Duodenal mucosa (tissue), 2 donors: ENCODE results near the gene FANK1.
"Not testable (repeated sequence)": the region's sequence is repeated elsewhere in the genome, so short reads cannot be mapped to it uniquely, and the experiment has no call there.

Experiments
- H3K27ac ChIP-seq: one replicate; pipeline ENCODE4 v1.7.0; 2013; ENCODE audit warnings: low read depth, low read length
- H3K27me3 ChIP-seq, 2 donors: one replicate each; pipeline ENCODE4 v1.7.0; 2013; ENCODE audit warnings: low read length in 2 of 2, control low read depth in 1 of 2; ENCODE audit not compliant: insufficient read depth in 2 of 2, control insufficient read depth in 1 of 2
- H3K36me3 ChIP-seq, 2 donors: one replicate each; pipeline ENCODE4 v1.7.0; 2013; ENCODE audit warnings: low read length in 2 of 2, control low read depth in 1 of 2; ENCODE audit not compliant: insufficient read depth in 2 of 2, control insufficient read depth in 1 of 2
- H3K4me1 ChIP-seq, 2 donors: one replicate each; pipeline ENCODE4 v1.7.0; 2013; ENCODE audit warnings: low read length in 2 of 2, control low read depth in 1 of 2; ENCODE audit not compliant: insufficient read depth in 2 of 2, control insufficient read depth in 1 of 2
- H3K4me3 ChIP-seq, 2 donors: one replicate each; pipeline ENCODE4 v1.7.0; 2013; ENCODE audit warnings: low read length in 2 of 2, low read depth in 1 of 2
- H3K9ac ChIP-seq, 2 donors: one replicate each; pipeline ENCODE4 v1.7.0; 2013; ENCODE audit warnings: low read length in 2 of 2, low read depth in 1 of 2
- H3K9me3 ChIP-seq, 2 donors: one replicate each; pipeline ENCODE4 v1.7.0; 2013; ENCODE audit warnings: low read length in 2 of 2, control low read depth in 1 of 2; ENCODE audit not compliant: control insufficient read depth in 1 of 2

Gene FANK1

GRCh38 chr10:126041117-126041516, 144.8 kb downstream of the FANK1 start:
- Histone ChIP-seq H3K4me1 (peaks cover 0 to 11% of the 10 kb centered on the region in 2 donors), H3K27me3 (no peaks in the 10 kb centered on the region), H3K9me3 (no peaks in the 10 kb centered on the region), H3K4me3 (no peak overlapping the region), H3K36me3 (no peaks in the 10 kb centered on the region), H3K9ac (no peak overlapping the region), H3K27ac (no peak overlapping the region)

GRCh38 chr10:126041804-126042231, 145.5 kb downstream of the FANK1 start:
- Histone ChIP-seq H3K9ac (no peak overlapping the region), H3K36me3 (no peaks in the 10 kb centered on the region), H3K27ac (peak overlapping the region; percentile 45), H3K9me3 (no peaks in the 10 kb centered on the region), H3K4me1 (peaks cover 0 to 11% of the 10 kb centered on the region in 2 donors), H3K4me3 (peak overlapping the region in 1 of 2 donors; percentile 48), H3K27me3 (no peaks in the 10 kb centered on the region)

GRCh38 chr10:126042354-126042753, 146.0 kb downstream of the FANK1 start:
- peak overlapping the region in 1 of 2 donors; percentile 48 for H3K4me3 ChIP-seq
- H3K27ac ChIP-seq: peak overlapping the region; percentile 45
- H3K9me3 ChIP-seq: no peaks in the 10 kb centered on the region
- peaks cover 0 to 11% of the 10 kb centered on the region in 2 donors for H3K4me1 ChIP-seq
- no peaks in the 10 kb centered on the region for H3K36me3 ChIP-seq
- no peaks in the 10 kb centered on the region for H3K27me3 ChIP-seq
- no peak overlapping the region for H3K9ac ChIP-seq

GRCh38 chr10:126042906-126043305, 146.5 kb downstream of the FANK1 start:
- Histone ChIP-seq H3K9ac (no peak overlapping the region), H3K9me3 (no peaks in the 10 kb centered on the region), H3K27me3 (no peaks in the 10 kb centered on the region), H3K27ac (no peak overlapping the region), H3K36me3 (no peaks in the 10 kb centered on the region), H3K4me3 (no peak overlapping the region), H3K4me1 (peaks cover 0 to 11% of the 10 kb centered on the region in 2 donors)

- Histone ChIP-seq H3K9me3 (no peaks in the 10 kb centered on the region), H3K9ac (no peak overlapping the region), H3K27me3 (no peaks in the 10 kb centered on the region), H3K4me1 (peaks cover 0 to 11% of the 10 kb centered on the region in 2 donors), H3K27ac (no peak overlapping the region), H3K4me3 (no peak overlapping the region), H3K36me3 (no peaks in the 10 kb centered on the region)
Measured at GRCh38 chr10:126043389-126043788, 147.0 kb downstream of the FANK1 start.

- Histone ChIP-seq H3K36me3 (no peaks in the 10 kb centered on the region), H3K4me3 (no peak overlapping the region), H3K27ac (no peak overlapping the region), H3K27me3 (no peaks in the 10 kb centered on the region), H3K9me3 (no peaks in the 10 kb centered on the region), H3K4me1 (peaks cover 0 to 11% of the 10 kb centered on the region in 2 donors), H3K9ac (no peak overlapping the region)
Measured at GRCh38 chr10:126045861-126046260, 149.5 kb downstream of the FANK1 start.

- peaks cover 0 to 8% of the 10 kb centered on the region in 2 donors for H3K4me1 ChIP-seq
- H3K27ac ChIP-seq: no peak overlapping the region
- no peak overlapping the region for H3K9ac ChIP-seq
- no peaks in the 10 kb centered on the region for H3K36me3 ChIP-seq
- no peaks in the 10 kb centered on the region for H3K9me3 ChIP-seq
- H3K4me3 ChIP-seq: no peak overlapping the region
- no peaks in the 10 kb centered on the region for H3K27me3 ChIP-seq
Measured at GRCh38 chr10:126046831-126047230, 150.5 kb downstream of the FANK1 start.

GRCh38 chr10:126047749-126048148, 151.4 kb downstream of the FANK1 start:
- not testable (repeated sequence) for H3K27ac ChIP-seq, H3K4me1 ChIP-seq, H3K4me3 ChIP-seq, H3K36me3 ChIP-seq, H3K9ac ChIP-seq, H3K9me3 ChIP-seq, H3K27me3 ChIP-seq

- H3K36me3 ChIP-seq: no peaks in the 10 kb centered on the region
- H3K9me3 ChIP-seq: no peaks in the 10 kb centered on the region
- no peak overlapping the region for H3K9ac ChIP-seq
- H3K27me3 ChIP-seq: no peaks in the 10 kb centered on the region
- no peaks in the 10 kb centered on the region for H3K4me1 ChIP-seq
- H3K4me3 ChIP-seq: no peak overlapping the region
- H3K27ac ChIP-seq: no peak overlapping the region
Measured at GRCh38 chr10:126049759-126050700, 153.7 kb downstream of the FANK1 start.

GRCh38 chr10:126052171-126052570, 155.8 kb downstream of the FANK1 start:
- Histone ChIP-seq H3K27ac (no peak overlapping the region), H3K9ac (no peak overlapping the region), H3K9me3 (no peaks in the 10 kb centered on the region), H3K36me3 (no peaks in the 10 kb centered on the region), H3K4me1 (no peaks in the 10 kb centered on the region), H3K27me3 (no peaks in the 10 kb centered on the region), H3K4me3 (no peak overlapping the region)
